Lower leg skin (tissue), 3 donors: ENCODE measurements around the gene RHOA.

Experiments used
- POLR2A ChIP-seq, 2 donors: fragments of 450-650 bp; IDR thresholded peaks; one replicate each; pipeline ENCODE4 v1.6.1; 2016 to 2017; ENCODE audit warnings: antibody characterized with exemption in 2 of 2, mild to moderate bottlenecking in 1 of 2, moderate library complexity in 1 of 2
- TF ChIP-seq, protein P1 (sequence below), 3 donors: fragments of 450-650 bp; IDR thresholded peaks; one replicate each; pipeline ENCODE4 v1.5.1; 2016; ENCODE audit warnings: antibody characterized with exemption in 3 of 3, mild to moderate bottlenecking in 3 of 3, moderate library complexity in 2 of 3

GRCh38 chr3:49445391-49445790 lies 33.6 kb upstream of the RHOA start:
- TF ChIP-seq, protein P1, sequence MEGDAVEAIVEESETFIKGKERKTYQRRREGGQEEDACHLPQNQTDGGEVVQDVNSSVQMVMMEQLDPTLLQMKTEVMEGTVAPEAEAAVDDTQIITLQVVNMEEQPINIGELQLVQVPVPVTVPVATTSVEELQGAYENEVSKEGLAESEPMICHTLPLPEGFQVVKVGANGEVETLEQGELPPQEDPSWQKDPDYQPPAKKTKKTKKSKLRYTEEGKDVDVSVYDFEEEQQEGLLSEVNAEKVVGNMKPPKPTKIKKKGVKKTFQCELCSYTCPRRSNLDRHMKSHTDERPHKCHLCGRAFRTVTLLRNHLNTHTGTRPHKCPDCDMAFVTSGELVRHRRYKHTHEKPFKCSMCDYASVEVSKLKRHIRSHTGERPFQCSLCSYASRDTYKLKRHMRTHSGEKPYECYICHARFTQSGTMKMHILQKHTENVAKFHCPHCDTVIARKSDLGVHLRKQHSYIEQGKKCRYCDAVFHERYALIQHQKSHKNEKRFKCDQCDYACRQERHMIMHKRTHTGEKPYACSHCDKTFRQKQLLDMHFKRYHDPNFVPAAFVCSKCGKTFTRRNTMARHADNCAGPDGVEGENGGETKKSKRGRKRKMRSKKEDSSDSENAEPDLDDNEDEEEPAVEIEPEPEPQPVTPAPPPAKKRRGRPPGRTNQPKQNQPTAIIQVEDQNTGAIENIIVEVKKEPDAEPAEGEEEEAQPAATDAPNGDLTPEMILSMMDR (IDR thresholded peaks at IDR 0.05): no peak
- TF ChIP-seq POLR2A (IDR thresholded peaks at IDR 0.05): no peak
